ENCODE measurements around the gene BHLHE23.

GRCh38 chr20:63037669-63038268 lies 31.0 kb upstream of the BHLHE23 start:
- no peak for TF ChIP-seq CTCF (IDR thresholded peaks at IDR 0.05; ENCODE audit: borderline replicate concordance, extremely low read depth, low read length, poor library complexity, severe bottlenecking)
- TF ChIP-seq EZH2 (IDR thresholded peaks at IDR 0.05; ENCODE audit: borderline replicate concordance, low read depth, low read length, severe bottlenecking): no peak
